HG03103 (cell line): Measurements from ENCODE around the gene TTC38.

Experiments
- ATAC-seq: cut with Tn5 transposase; IDR thresholded peaks from one replicate; pipeline ENCODE4 v1.9.1; 2021; ENCODE audit warnings: low read depth; ENCODE audit not compliant: unreplicated experiment

Gene TTC38

GRCh38 chr22:46267431-46268279 is at the start of gene TTC38:
Gene TTC38, plus strand, starts transcription at chr22:46268008. Its CDS starts 32 bp downstream, at chr22:46268040.
- no peak for ATAC-seq

DNA sequence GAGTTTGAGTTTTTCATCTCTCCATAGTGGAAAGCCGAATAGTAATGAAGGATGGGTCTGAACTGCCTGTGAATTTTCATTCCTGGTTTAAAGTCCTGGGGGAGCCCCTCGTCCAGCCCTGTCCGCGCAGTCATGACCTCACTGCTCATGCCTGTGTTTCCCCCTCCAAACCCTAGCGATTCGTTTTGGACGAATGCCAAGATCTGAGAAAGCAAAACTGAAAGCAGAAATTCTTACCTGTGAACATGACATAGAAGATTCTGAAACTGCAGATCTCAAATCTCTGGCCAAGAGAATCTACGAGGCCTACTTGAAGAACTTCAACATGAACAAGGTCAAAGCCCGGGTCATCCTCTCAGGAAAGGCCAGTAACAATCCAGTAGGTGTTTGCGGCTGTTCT is 48.2 kb upstream of the TTC38 start:
- ATAC-seq: no peak

GRCh38 chr22:46220921-46221320 is 46.9 kb upstream of the TTC38 start:
- ATAC-seq: no peak

DNA sequence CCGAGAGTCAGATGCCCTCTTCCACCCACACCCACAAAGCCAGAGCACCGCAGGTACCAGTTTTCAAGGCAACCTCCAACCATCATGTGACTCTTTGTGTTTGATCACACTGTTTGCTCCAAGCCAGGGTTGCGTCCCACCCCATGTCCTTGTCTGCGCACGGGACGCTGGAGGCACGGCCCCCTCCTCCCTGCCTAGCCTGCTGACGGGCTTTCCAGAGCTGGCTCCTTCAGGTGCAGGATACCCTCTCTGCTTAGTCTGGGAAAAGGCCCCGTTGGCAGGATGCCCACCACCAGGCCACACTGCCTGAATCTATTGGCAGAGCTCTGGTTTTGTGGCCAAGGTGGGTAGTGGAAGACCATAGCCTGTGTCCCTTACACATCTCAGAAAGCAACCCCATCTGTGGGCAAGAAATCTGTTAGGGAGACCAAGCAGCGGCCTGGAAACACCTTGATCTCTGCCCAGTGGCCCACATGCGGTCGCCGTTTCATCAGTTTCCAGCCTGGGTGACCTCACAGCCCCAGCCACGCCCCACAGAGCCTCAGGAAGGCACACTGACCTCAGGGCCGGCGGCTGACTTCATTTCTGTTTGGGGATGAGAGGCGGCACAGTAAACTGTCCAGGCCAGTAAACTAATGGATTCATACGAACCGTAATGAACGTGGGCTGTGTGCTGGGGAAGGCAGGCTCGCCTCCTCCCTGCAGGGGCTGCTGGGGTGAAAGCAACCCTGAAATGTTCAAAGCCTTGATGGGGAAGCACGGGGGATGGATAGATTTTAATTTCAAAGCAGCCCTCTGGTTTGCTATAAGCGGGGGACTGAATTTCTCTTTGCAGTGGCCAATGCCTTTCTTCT is 43.5 kb upstream of the TTC38 start:
- ATAC-seq: no peak

DNA sequence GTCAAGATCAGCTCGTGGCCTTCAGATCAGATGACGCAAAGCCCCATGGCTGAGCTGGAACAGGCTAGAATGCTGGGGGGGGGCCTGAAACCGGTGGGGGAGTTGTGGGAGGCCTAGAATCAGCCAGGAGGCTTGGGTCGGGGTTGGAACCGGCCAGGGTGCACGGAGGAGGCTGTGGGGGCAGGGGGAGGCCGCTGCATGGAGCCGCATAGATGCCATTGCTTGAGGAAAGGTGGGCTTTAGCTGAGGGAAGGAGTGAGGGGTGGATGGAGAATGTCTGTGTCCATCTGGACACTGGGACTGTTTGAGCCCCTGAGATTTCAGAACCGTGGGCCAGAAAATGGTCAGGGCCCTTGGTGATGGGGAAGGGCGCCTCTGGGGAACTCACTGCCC is 42.9 kb upstream of the TTC38 start:
- no peak for ATAC-seq

DNA sequence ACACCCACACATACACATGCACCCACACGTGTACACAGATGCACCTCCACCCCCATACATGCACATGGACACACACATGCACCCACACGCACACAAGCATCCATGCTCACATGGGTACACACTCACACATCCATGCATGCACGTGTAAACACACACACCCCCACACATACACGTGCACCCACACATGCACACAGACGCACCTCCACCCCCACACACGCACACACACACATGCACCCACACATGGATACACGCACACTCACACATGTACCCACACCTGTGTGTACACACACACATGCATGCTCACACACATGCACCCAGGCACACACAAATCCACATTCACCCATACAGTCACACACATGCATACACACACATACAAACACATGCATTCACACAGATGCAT is 42.2 kb upstream of the TTC38 start:
- ATAC-seq: no peak

DNA sequence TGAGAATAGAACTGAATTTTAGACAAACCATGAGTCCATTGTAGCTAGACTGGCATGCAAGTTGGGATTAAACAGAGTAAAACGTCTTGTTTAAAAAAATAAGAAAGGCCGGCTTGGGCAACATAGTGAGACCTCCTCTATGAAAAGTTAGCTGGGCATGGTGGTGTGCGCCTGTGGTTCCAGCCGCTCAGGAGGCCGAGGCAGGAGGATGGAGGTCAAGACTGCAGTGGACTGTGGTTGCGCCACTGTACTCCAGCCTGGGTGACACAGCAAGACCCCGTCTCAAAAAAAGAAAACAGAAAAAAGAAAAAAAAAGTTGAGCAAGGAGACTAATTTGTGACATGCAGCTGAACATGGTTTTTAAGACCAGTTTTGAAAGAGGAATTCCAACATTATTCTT is 41.2 kb upstream of the TTC38 start:
- ATAC-seq: no peak

- ATAC-seq: no peak
Observed at GRCh38 chr22:46229701-46230100, 38.1 kb upstream of the TTC38 start.

DNA sequence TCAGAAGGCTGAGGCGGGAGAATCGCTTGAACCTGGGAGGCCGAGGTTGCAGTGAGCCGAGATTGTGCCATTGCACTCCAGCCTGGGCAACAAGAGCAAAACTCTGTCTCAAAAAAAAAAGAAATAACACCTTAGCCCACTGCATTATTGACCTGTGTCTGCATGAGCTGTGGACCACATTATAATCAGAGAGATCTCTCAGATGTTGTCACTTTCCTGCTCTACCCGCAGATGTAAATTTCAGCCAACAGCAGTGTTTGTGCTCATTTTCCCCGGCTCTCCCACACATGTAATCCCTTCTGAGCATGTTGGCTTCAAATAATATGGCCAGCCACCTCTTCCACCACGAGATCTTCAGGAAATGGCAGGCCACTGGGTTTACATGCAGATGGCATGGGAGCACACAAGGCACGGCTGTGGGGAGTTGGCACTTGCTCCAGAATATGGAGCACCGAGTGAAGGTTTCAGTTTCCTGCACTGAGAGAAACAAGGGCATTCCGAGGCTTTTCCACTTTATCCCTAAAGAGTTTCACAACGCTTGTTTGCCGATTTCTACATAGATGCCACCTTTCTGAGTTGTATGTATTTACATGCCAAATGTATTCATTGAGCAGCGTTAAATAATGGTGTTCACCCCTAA is 37.4 kb upstream of the TTC38 start:
- no peak for ATAC-seq

DNA sequence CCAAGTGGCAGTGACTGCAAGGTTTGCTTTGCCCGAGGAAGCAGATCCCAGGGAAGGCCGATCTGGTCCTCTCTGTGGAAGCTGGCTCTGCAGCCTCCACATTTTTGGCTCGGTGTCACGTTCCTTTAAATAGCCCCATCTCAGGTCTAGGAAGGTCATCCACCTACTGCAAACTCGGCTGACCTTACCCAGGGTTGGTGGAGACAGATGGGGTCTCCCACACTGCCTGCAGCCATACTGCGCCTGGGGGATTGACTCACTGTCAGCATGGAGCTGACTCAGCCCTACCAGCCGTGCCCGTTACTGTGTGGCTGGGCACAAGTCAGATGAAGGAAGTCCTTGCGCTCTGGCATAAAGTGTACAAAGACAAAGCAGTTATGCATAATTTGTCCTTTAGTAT is 34.6 kb upstream of the TTC38 start:
- ATAC-seq: no peak

GRCh38 chr22:46234969-46235368 is 32.8 kb upstream of the TTC38 start:
- no peak for ATAC-seq

DNA sequence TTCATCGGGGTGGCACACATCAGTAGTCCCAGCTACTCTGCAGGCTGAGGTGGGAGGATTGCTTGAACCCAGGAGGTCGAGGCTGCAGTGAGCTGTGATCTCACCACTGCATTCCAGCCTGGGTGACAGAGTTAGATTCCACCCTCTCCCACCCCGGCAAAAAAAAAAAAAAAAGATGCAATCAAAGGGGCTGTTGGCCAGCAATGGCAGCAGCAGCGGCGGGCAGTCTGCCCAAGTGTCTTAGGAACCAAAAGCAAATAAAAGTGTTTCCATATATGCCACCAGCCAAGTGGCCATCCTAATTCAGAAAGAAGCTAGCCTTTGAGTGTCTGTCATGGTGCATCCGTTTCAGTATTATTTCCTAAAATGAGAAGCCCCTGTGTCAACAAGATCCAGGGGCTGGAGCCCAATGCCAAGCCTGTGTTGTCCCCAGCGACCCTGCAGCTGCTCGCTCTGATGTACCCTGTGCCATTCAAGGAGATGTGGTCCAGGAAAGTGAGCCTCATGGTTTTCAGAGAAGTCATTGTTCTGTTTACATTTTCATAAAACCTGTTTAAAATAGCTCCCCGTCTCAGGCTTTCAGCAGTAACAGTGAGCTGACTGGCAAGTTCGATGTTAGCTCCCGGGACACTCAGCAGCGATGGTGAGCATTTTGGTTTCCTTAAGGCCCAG is 30.2 kb upstream of the TTC38 start:
- no peak for ATAC-seq

GRCh38 chr22:46238541-46238940 is 29.3 kb upstream of the TTC38 start:
- no peak for ATAC-seq

- no peak for ATAC-seq
Observed at GRCh38 chr22:46239261-46240048, 28.4 kb upstream of the TTC38 start.

DNA sequence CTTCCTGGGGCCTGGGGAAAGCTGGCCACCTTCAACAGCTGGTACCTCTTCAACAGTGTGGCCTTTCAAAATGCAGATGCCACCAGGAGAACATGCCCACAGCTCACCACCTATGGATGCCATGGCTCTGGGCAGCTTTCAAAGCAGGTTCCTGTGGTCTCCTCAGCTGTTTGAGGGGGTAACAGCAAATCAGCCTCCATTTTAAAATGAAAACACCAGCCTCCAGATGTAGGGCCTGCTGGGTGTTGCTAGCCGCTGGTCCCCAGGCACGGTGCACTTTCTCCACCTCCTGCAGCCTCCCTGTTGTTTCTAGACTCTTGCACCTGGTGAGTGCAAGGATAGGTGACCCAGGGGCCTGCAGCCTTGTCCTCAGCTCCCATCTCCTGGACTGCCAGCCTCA is 27.7 kb upstream of the TTC38 start:
- ATAC-seq: no peak

DNA sequence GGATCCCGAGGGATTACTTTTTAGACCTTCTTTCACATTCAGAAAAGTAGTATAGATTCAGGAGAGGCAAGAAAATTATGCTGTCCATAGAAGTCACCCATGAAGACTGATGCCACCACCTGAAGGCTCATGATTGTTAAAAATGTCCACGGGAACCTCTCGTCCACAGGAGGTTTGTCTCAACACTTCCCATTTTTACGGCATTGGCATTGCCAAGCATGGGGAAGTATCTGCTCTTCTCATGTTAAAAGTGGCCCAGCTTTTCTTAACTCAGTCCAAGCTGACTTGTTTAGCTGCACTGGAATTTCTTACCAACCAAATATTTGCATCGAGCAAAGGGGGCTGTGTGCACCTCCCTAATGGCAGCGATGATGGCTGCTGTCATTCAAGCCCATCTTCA is 27.3 kb upstream of the TTC38 start:
- no peak for ATAC-seq

DNA sequence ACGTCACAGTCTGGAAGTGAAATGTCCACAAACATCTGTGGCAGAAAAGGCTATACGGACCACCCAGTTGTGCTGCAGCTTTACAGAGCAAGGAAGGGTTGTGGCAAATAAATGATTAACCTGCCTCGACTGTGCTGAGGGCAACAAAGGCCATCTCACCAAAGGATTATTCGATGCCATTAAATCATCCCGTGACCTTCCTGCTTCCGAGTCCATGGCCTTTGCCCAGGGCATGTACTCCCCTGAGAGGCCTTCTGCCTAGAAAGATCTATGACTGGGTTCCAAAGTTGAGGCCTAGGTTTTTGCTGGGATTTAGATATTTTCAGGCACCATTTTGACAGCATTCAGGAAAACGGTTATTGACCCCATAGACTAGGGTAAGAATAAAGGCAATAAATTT is 26.9 kb upstream of the TTC38 start:
- no peak for ATAC-seq

DNA sequence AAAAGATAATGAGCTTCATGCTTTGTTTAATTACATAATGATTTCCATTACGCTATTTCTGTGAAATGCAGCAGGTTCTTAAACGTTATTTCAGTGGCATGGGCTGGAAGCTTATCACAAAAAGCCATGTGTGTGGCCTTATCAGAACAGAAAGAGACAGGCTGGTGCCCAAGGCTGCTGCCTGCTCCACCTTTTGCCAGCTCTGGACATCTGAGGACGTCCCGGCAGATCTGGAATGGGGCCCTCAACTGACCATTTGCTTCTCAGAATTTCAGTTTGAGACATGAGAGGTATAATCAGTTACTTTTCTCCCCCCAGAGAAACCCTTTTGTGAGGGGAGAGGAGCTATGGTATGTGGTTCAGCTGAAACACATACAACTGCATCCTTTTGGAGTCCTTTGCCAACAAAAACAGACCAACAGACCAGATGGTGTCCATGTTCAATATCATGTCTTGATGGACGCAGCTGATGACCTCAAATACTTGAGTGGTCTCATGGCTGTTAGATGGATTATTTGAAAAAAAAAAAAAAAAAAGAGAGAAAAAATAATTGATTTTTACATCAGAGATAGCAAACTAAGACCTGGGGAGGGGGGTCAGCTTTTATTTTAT is 26.3 kb upstream of the TTC38 start:
- ATAC-seq: no peak

DNA sequence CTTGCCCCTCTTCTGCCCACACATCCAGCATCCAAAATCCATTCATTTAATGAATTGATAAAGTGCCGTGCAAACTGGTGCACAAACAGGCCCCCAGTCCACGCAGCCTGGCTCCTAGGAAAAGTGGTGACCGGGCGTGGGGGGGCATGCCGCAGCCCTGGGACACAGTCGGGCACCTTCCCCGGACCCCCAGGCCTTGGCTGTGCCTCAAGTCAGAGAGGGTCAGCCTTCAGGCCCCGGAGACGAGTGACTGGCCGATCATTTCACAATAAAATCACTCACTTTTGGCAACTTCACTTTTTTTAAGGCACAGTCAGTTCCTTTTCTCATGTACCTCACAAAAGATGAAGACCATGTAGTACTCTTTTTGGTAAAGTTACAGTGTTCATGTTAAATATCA is 25.7 kb upstream of the TTC38 start:
- ATAC-seq: no peak

DNA sequence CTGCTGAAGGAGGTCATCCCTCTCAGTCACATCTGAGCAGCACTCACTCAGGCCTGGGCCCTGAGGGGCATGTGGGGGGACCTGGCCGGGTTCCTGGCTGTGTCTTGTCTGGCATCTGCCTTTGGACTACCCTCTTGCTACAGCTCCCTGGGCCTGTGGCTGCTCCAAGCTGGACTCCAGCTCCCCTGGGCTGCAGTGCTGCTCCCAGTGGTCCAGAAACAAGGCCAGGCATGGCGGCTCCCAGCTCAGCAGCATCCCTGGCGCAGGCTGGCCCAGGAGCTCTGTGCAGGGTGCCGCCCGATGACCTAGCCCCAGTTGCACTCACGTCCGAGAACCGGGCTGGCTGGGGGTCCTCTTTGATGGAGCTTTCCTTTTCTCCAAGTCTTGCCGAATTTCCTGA is 23.0 kb upstream of the TTC38 start:
- ATAC-seq: no peak
